PFSK-1 (cell line): ENCODE measurements around the gene LRCH3.

ENCODE experiments used
- FOXP2 ChIP-seq: optimal IDR thresholded peaks from 2 replicates; pipeline ENCODE3; 2011; ENCODE audit warnings: borderline replicate concordance, control low read depth, inconsistent platforms; ENCODE audit not compliant: insufficient read depth; ENCODE audit errors: extremely low read length, extremely low read depth
- POLR2AphosphoS5 ChIP-seq: IDR thresholded peaks from 2 replicates; pipeline ENCODE4 v1.6.1; 2012; ENCODE audit warnings: low read depth, mild to moderate bottlenecking, control low read depth, low read length, moderate library complexity
- TAF1 ChIP-seq: IDR thresholded peaks from 2 replicates; pipeline ENCODE4 v1.6.1; 2012; ENCODE audit warnings: low read length, control low read depth, borderline replicate concordance; ENCODE audit not compliant: insufficient read depth
- TF ChIP-seq, protein P1 (sequence below), 2 experiments: IDR thresholded peaks; 2 replicates each; pipeline versions ENCODE4 v1.6.1 to v1.8.0; 2011 to 2012; ENCODE audit warnings: low read depth in 2 of 2, low read length in 2 of 2, control low read depth in 1 of 2, inconsistent platforms in 1 of 2, mild to moderate bottlenecking in 1 of 2, moderate library complexity in 1 of 2; ENCODE audit not compliant: insufficient read depth in 1 of 2

DNA sequence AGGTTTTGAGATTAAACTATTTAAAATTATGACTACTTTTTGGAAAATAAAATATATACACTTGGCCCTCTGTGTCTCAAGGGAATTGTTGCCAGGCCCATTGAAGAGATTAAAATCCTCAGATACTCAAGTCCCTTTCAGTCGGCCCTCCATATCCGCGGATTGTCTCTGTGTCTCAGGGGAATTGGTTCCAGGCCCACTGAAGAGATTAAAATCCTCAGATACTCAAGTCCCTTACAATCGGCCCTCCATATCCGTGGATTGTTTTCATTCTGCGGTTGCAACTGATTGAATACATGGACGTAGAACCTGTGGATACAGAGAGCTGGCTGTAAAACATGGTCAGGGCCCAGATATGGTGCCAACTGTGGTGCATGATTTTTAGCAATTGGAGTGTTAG is 15.7 kb upstream of the LRCH3 start:
- TF ChIP-seq TAF1 (no peak), POLR2AphosphoS5 (no peak), FOXP2 (no peak)
- TF ChIP-seq, protein P1, sequence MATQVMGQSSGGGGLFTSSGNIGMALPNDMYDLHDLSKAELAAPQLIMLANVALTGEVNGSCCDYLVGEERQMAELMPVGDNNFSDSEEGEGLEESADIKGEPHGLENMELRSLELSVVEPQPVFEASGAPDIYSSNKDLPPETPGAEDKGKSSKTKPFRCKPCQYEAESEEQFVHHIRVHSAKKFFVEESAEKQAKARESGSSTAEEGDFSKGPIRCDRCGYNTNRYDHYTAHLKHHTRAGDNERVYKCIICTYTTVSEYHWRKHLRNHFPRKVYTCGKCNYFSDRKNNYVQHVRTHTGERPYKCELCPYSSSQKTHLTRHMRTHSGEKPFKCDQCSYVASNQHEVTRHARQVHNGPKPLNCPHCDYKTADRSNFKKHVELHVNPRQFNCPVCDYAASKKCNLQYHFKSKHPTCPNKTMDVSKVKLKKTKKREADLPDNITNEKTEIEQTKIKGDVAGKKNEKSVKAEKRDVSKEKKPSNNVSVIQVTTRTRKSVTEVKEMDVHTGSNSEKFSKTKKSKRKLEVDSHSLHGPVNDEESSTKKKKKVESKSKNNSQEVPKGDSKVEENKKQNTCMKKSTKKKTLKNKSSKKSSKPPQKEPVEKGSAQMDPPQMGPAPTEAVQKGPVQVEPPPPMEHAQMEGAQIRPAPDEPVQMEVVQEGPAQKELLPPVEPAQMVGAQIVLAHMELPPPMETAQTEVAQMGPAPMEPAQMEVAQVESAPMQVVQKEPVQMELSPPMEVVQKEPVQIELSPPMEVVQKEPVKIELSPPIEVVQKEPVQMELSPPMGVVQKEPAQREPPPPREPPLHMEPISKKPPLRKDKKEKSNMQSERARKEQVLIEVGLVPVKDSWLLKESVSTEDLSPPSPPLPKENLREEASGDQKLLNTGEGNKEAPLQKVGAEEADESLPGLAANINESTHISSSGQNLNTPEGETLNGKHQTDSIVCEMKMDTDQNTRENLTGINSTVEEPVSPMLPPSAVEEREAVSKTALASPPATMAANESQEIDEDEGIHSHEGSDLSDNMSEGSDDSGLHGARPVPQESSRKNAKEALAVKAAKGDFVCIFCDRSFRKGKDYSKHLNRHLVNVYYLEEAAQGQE (IDR thresholded peaks at IDR 0.05; ENCODE audit: insufficient read depth in 1 of 2, low read depth in 2 of 2, low read length in 2 of 2), result no peak
